SK-N-SH treated with all-trans-retinoic acid at 6 μM for 48 hours (cell line): ENCODE measurements around the gene CDH1.

Experiments
- ATAC-seq: fragments of 200-7000 bp; cut with Tn5 transposase; 3 replicates; pipeline ENCODE4 v1.9.1; 2020; ENCODE audit warnings: mild to moderate bottlenecking, moderate library complexity
- ARNTL ChIP-seq: fragments of 450-650 bp; formaldehyde crosslinking; IDR thresholded peaks from 2 replicates; pipeline ENCODE4 v1.5.0; 2020; ENCODE audit warnings: low read depth, mild to moderate bottlenecking, moderate library complexity, borderline replicate concordance
- BACH2 ChIP-seq: fragments of 250-450 bp; sonication (Bioruptor Pico); IDR thresholded peaks from 2 replicates; pipeline ENCODE4 v1.9.0; 2021; ENCODE audit warnings: mild to moderate bottlenecking, borderline replicate concordance
- CREB5 ChIP-seq: fragments of 250-450 bp; sonication (Bioruptor Pico); IDR thresholded peaks from 2 replicates; pipeline ENCODE4 v1.5.1; 2020; ENCODE audit warnings: low read depth, mild to moderate bottlenecking, moderate library complexity
- CSRNP3 ChIP-seq: fragments of 250-450 bp; sonication (Bioruptor Pico); IDR thresholded peaks from 2 replicates; pipeline ENCODE4 v1.5.1; 2021; ENCODE audit warnings: mild to moderate bottlenecking, moderate library complexity
- ESRRG ChIP-seq: fragments of 250-450 bp; sonication (Bioruptor Pico); IDR thresholded peaks from 2 replicates; pipeline ENCODE4 v1.6.1; 2021; ENCODE audit warnings: mild to moderate bottlenecking
- GLIS3 ChIP-seq: fragments of 250-450 bp; sonication (Bioruptor Pico); IDR thresholded peaks from 2 replicates; pipeline ENCODE4 v1.5.0; 2020; ENCODE audit warnings: mild to moderate bottlenecking, moderate library complexity
- ISL1 ChIP-seq: fragments of 250-450 bp; sonication (Bioruptor Pico); IDR thresholded peaks from 2 replicates; pipeline ENCODE4 v2.1.2; 2022; ENCODE audit warnings: mild to moderate bottlenecking, moderate library complexity
- OSR1 ChIP-seq: fragments of 250-450 bp; sonication (Bioruptor Pico); IDR thresholded peaks from 2 replicates; pipeline ENCODE4 v1.8.0; 2022; ENCODE audit warnings: moderate library complexity, mild to moderate bottlenecking, inconsistent platforms
- PATZ1 ChIP-seq: fragments of 250-450 bp; sonication (Bioruptor Pico); IDR thresholded peaks from 2 replicates; pipeline ENCODE4 v1.8.0; 2020; ENCODE audit warnings: mild to moderate bottlenecking, moderate library complexity, borderline replicate concordance
- PPARA ChIP-seq: fragments of 250-450 bp; sonication (Bioruptor Pico); IDR thresholded peaks from 2 replicates; pipeline ENCODE4 v1.5.0; 2020; ENCODE audit warnings: mild to moderate bottlenecking, borderline replicate concordance
- RARB ChIP-seq: fragments of 250-450 bp; sonication (Bioruptor Pico); IDR thresholded peaks from 2 replicates; pipeline ENCODE4 v1.8.0; 2021; ENCODE audit warnings: mild to moderate bottlenecking, moderate library complexity
- SNAI2 ChIP-seq: fragments of 250-450 bp; sonication (Bioruptor Pico); IDR thresholded peaks from 2 replicates; pipeline ENCODE4 v1.5.0; 2020; ENCODE audit warnings: mild to moderate bottlenecking, moderate library complexity
- TCF4 ChIP-seq: fragments of 250-450 bp; sonication (Bioruptor Pico); IDR thresholded peaks from 2 replicates; pipeline ENCODE4 v1.8.0; 2021; ENCODE audit warnings: mild to moderate bottlenecking, moderate library complexity, borderline replicate concordance
- TOX ChIP-seq: fragments of 250-450 bp; sonication (Bioruptor Pico); IDR thresholded peaks from 2 replicates; pipeline ENCODE4 v1.8.0; 2021; ENCODE audit warnings: mild to moderate bottlenecking, moderate library complexity, borderline replicate concordance
- TSHZ2 ChIP-seq: fragments of 250-450 bp; sonication (Bioruptor Pico); IDR thresholded peaks from 2 replicates; pipeline ENCODE4 v1.5.0; 2020; ENCODE audit warnings: mild to moderate bottlenecking, moderate library complexity
- ZC3H10 ChIP-seq: fragments of 250-450 bp; sonication (Bioruptor Pico); IDR thresholded peaks from 2 replicates; pipeline ENCODE4 v1.5.1; 2021; ENCODE audit warnings: mild to moderate bottlenecking, moderate library complexity
- ZFP3 ChIP-seq: fragments of 250-450 bp; sonication (Bioruptor Pico); IDR thresholded peaks from 2 replicates; pipeline ENCODE4 v1.5.0; 2020; ENCODE audit warnings: mild to moderate bottlenecking, moderate library complexity
- ZFP30 ChIP-seq: fragments of 450-650 bp; formaldehyde crosslinking; IDR thresholded peaks from 2 replicates; pipeline ENCODE4 v1.5.0; 2022; ENCODE audit warnings: mild to moderate bottlenecking, moderate library complexity
- ZNF565 ChIP-seq: fragments of 450-650 bp; formaldehyde crosslinking; conservative IDR thresholded peaks from 2 replicates; pipeline ENCODE4 v1.5.0; 2020; ENCODE audit warnings: low read depth, mild to moderate bottlenecking, moderate library complexity
- ZNF70 ChIP-seq: fragments of 450-650 bp; formaldehyde crosslinking; IDR thresholded peaks from 2 replicates; pipeline ENCODE4 v1.5.0; 2020; ENCODE audit warnings: mild to moderate bottlenecking, moderate library complexity
- ZNF8 ChIP-seq: fragments of 450-650 bp; formaldehyde crosslinking; IDR thresholded peaks from 2 replicates; pipeline ENCODE4 v1.5.0; 2020; ENCODE audit warnings: mild to moderate bottlenecking, moderate library complexity

Gene CDH1

GRCh38 chr16:68704232-68704867 lies 32.7 kb upstream of the CDH1 start:
- ATAC-seq = peak; percentile 93
- TF ChIP-seq PATZ1 (CRISPR knock-in tag) = no peak
- no peak for TF ChIP-seq BACH2
- TF ChIP-seq TCF4 (CRISPR knock-in tag) = no peak
- no peak for TF ChIP-seq ZNF8 (CRISPR knock-in tag)
- TF ChIP-seq CREB5 (CRISPR knock-in tag) = no peak
- no peak for TF ChIP-seq PPARA
- TF ChIP-seq CSRNP3 (CRISPR knock-in tag) = no peak

GRCh38 chr16:68707340-68708152 lies 29.5 kb upstream of the CDH1 start:
- ATAC-seq = peak; percentile 35

GRCh38 chr16:68710211-68710610 lies 26.9 kb upstream of the CDH1 start:
- no peak for ATAC-seq
- no peak for TF ChIP-seq ZNF565 (CRISPR knock-in tag)
- no peak for TF ChIP-seq TOX (CRISPR knock-in tag)
- no peak for TF ChIP-seq ZC3H10
- no peak for TF ChIP-seq TCF4 (CRISPR knock-in tag)
- no peak for TF ChIP-seq TSHZ2 (CRISPR knock-in tag)
- TF ChIP-seq GLIS3 (CRISPR knock-in tag) = no peak
- TF ChIP-seq BACH2 = no peak
- no peak for TF ChIP-seq ZNF8 (CRISPR knock-in tag)
- no peak for TF ChIP-seq ARNTL (CRISPR knock-in tag)
- no peak for TF ChIP-seq PATZ1 (CRISPR knock-in tag)
- TF ChIP-seq OSR1 (CRISPR knock-in tag) = no peak
- TF ChIP-seq SNAI2 = no peak
- TF ChIP-seq ISL1 (CRISPR knock-in tag) = no peak
- TF ChIP-seq CSRNP3 (CRISPR knock-in tag) = no peak
- TF ChIP-seq PPARA = no peak
- no peak for TF ChIP-seq ZFP30 (CRISPR knock-in tag)
- TF ChIP-seq RARB = no peak

More at GRCh38 chr16:68707340-68708152, 29.5 kb upstream of the CDH1 start:
- TF ChIP-seq ZFP30 (CRISPR knock-in tag) (no peak), CSRNP3 (CRISPR knock-in tag) (no peak), ZFP3 (CRISPR knock-in tag) (no peak), ZC3H10 (no peak), ESRRG (CRISPR knock-in tag) (no peak), ARNTL (CRISPR knock-in tag) (no peak), ZNF70 (no peak)
- TF ChIP-seq, all 23 proteins: peak for 0
